ENCODE results near the gene HCAR3. TPM values are rescaled to one million over a fixed set of nuclear protein-coding genes. Genes with fewer than 3 reads are reported as not detected.
A peak's percentile ranks its signal among the peaks of the same experiment; 100 is the strongest.
"Not testable (repeated sequence)": the region's sequence is repeated elsewhere in the genome, so short reads cannot be mapped to it uniquely, and the experiment has no call there.

Gene HCAR3
- total and polyA plus RNA-seq, 8 donors, result 0.37 to 8.3 (median 1.8) TPM; not detected in 3

DNA sequence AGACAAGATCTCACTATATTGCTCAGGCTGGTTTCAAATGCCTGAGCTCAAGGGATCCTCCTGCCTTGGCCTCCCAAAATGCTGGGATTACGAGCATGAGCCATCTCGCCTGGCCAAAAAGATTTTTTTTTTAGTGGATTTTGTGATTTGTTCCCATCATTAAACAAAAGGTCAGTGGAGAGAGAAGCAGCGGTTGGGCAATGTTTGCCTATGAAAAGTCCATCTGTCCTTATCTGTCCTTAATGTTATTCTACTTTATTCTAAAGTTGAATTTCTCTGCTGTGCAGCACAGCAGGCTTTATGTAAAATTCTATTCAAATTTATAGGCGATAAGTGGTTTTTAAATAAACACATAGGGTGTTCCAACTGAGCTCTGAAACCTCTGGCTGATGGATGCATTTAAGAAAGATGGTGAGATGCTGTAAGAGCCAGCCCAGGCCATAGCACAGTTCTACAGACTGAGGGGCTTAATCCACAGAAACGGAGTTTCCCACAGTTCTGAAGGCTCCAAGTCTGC is 32.3 kb downstream of the HCAR3 start:
- DNase-seq, result no peak
- no peaks in the 10 kb centered on the region for H3K9me3 ChIP-seq
- no peak overlapping the region for H3K4me3 ChIP-seq
- H3K27me3 ChIP-seq, result no peaks in the 10 kb centered on the region
- peak overlapping the region in 1 of 5 donors; percentile 20 for H3K27ac ChIP-seq
- intact Hi-C loops (cut with DNase I; ENCODE audit: low total_unique reads), result no loop called here
- WGBS, 5 donors, result 53 to 67% (median 58%) methylated on average over 5 of the region's 5 CpGs
- H3K4me1 ChIP-seq, result peaks cover 0 to 10% (median 2%) of the 10 kb centered on the region in 4 donors
- TF ChIP-seq EP300 (IDR thresholded peaks at IDR 0.05), result no peak
- TF ChIP-seq POLR2AphosphoS5 (IDR thresholded peaks at IDR 0.05), result no peak
- no peak for TF ChIP-seq POLR2A (IDR thresholded peaks at IDR 0.05)
- TF ChIP-seq CTCF (IDR thresholded peaks at IDR 0.05), result no peak
- no peaks in the 10 kb centered on the region for H3K36me3 ChIP-seq

DNA sequence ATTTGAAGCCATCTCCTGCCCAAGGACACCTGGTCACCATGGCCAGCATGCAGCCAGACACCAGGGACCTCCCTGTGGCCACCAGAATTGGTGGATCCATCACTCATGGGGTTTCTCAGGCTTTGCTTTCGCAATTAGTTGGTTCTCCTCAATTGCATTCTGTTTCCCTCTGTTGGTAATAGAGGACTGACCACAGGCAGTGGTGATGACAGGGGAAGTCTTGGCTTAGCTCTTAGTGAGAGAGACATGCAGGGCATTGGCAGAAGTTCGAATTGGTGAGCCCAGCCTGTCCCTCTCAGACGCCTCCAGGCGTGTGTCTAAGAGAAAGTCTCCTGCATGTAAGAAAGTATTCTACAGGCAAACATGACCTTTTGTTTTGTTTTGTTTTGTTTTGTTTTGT is 34.8 kb downstream of the HCAR3 start:
- H3K27me3 ChIP-seq, result no peaks in the 10 kb centered on the region
- no peak overlapping the region for H3K27ac ChIP-seq
- no peak for DNase-seq
- no peak overlapping the region for H3K4me3 ChIP-seq
- H3K36me3 ChIP-seq, result no peaks in the 10 kb centered on the region
- TF ChIP-seq POLR2AphosphoS5 (IDR thresholded peaks at IDR 0.05), result no peak
- TF ChIP-seq POLR2A (IDR thresholded peaks at IDR 0.05), result no peak
- no peak for TF ChIP-seq EP300 (IDR thresholded peaks at IDR 0.05)
- no peak for TF ChIP-seq CTCF (IDR thresholded peaks at IDR 0.05)
- WGBS, 5 donors, result 79 to 88% (median 83%) methylated on average over 4 of the region's 4 CpGs
- intact Hi-C loops (cut with DNase I; ENCODE audit: low total_unique reads), result no loop called here
- peaks cover 0 to 10% (median 5%) of the 10 kb centered on the region in 4 donors for H3K4me1 ChIP-seq
- no peaks in the 10 kb centered on the region for H3K9me3 ChIP-seq

DNA sequence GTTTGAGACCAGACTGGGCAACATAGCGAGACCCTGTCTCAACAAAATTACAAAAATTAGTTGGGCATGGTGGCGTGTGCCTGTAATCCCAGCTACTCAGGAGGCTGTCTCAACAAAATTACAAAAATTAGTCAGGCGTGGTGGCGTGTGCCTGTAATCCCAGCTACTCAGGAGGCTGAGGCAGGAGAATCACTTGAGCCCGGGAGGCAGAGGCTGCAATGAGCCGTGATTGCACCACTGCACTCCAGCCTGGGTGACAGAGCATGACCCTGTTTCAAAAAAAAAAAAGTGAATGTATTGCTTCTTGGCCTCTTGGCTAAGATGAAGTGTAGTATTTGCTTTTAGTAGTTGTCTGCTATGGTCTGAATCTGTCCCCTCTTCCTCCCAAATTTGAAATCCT is 35.6 kb downstream of the HCAR3 start:
- DNase-seq; H3K36me3 ChIP-seq; H3K4me3 ChIP-seq; H3K9me3 ChIP-seq; H3K4me1 ChIP-seq; H3K27ac ChIP-seq; intact Hi-C loops (cut with DNase I; ENCODE audit: low total_unique reads); H3K27me3 ChIP-seq: not testable (repeated sequence)
- 80 to 97% (median 87%) methylated on average over 6 of the region's 6 CpGs for WGBS, 5 donors

DNA sequence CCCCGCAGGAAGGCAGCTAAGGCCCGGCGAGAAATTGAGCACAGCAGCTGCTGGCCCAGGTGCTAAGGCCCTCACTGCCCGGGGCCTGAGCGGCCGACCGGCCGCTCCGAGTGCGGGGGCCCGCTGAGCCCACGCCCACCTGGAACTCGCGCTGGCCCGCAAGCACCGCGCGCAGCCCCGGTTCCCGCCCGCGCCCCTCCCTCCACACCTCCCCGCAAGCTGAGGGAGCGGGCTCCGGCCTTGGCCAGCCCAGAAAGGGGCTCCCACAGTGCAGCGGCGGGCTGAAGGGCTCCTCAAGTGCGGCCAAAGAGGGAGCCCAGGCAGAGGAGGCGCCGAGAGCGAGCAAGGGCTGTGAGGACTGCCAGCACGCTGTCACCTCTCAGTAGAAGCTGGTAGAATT is 39.8 kb downstream of the HCAR3 start:
- H3K27me3 ChIP-seq; DNase-seq; H3K9me3 ChIP-seq; H3K36me3 ChIP-seq; H3K4me1 ChIP-seq; intact Hi-C loops (cut with DNase I; ENCODE audit: low total_unique reads); H3K27ac ChIP-seq; H3K4me3 ChIP-seq: not testable (repeated sequence)
- WGBS, 5 donors, result 93 to 99% (median 97%) methylated on average over 22 to 32 of the region's 32 CpGs

DNA sequence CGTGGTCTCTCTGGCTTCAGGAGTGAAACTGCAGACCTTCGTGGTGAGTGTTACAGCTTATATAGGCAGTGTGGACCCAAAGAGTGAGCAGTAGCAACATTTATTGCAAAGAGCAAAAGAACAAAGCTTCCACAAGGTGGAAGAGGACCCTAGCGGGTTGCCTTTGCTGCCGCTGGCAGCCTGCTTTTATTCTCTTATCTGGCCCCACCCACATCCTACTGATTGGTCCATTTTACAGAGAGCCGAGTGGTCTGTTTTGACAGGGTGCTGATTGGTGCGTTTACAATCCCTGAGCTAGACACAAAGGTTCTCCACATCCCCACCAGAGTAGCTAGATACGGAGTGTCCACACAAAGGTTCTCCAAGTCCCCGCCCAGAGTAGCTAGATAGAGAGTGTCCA is 40.6 kb downstream of the HCAR3 start:
- H3K4me1 ChIP-seq; H3K9me3 ChIP-seq; DNase-seq; H3K36me3 ChIP-seq; intact Hi-C loops (cut with DNase I; ENCODE audit: low total_unique reads); H3K27me3 ChIP-seq; H3K27ac ChIP-seq; H3K4me3 ChIP-seq: not testable (repeated sequence)
- 82 to 86% (median 85%) methylated on average over 8 of the region's 8 CpGs for WGBS, 5 donors

- H3K27ac ChIP-seq, result no peak overlapping the region
- no peaks in the 10 kb centered on the region for H3K36me3 ChIP-seq
- no peak overlapping the region for H3K4me3 ChIP-seq
- intact Hi-C loops (cut with DNase I; ENCODE audit: low total_unique reads), result no loop called here
- TF ChIP-seq POLR2AphosphoS5 (IDR thresholded peaks at IDR 0.05) (no peak), EP300 (IDR thresholded peaks at IDR 0.05) (no peak), POLR2A (IDR thresholded peaks at IDR 0.05) (no peak), CTCF (IDR thresholded peaks at IDR 0.05) (no peak)
- peaks cover 0 to 5% (median 0%) of the 10 kb centered on the region in 4 donors for H3K4me1 ChIP-seq
- DNase-seq, result no peak
- WGBS, 5 donors, result 72 to 88% (median 82%) methylated on average over 2 of the region's 2 CpGs
- no peaks in the 10 kb centered on the region for H3K27me3 ChIP-seq
- no peaks in the 10 kb centered on the region for H3K9me3 ChIP-seq
Measured at GRCh38 chr12:122672515-122672914, 44.1 kb downstream of the HCAR3 start.

Data from stomach (tissue), 9 donors.